PFSK-1 (cell line): ENCODE results near the gene KREMEN2.

Source experiments
- FOXP2 ChIP-seq: optimal IDR thresholded peaks from 2 replicates; pipeline ENCODE3; 2011; ENCODE audit warnings: borderline replicate concordance, control low read depth, inconsistent platforms; ENCODE audit not compliant: insufficient read depth; ENCODE audit errors: extremely low read length, extremely low read depth
- POLR2AphosphoS5 ChIP-seq: IDR thresholded peaks from 2 replicates; pipeline ENCODE4 v1.6.1; 2012; ENCODE audit warnings: low read depth, mild to moderate bottlenecking, control low read depth, low read length, moderate library complexity

GRCh38 chr16:3000540-3000939 is 36.5 kb downstream of the KREMEN2 start:
- no peak for TF ChIP-seq POLR2AphosphoS5
- no peak for TF ChIP-seq FOXP2
